Esophagus squamous epithelium (tissue), 4 donors: ENCODE measurements around the gene IL2RG.

Source experiments
- POLR2A ChIP-seq, 4 donors: fragments of 450-650 bp; IDR thresholded peaks; one replicate each; pipeline ENCODE4 v1.6.1; 2017; ENCODE audit warnings: antibody characterized with exemption in 4 of 4, mild to moderate bottlenecking in 4 of 4, moderate library complexity in 3 of 4
- TF ChIP-seq, protein P1 (sequence below), 6 experiments: fragments of 450-650 bp in 4 of 6; fragments of 200-600 bp in 2 of 6; sonication (generic) in 2 of 6; IDR thresholded peaks; one replicate each; pipeline ENCODE4 v1.5.1; 2016 to 2019; ENCODE audit warnings: antibody characterized with exemption in 6 of 6, mild to moderate bottlenecking in 4 of 6, moderate library complexity in 4 of 6

DNA sequence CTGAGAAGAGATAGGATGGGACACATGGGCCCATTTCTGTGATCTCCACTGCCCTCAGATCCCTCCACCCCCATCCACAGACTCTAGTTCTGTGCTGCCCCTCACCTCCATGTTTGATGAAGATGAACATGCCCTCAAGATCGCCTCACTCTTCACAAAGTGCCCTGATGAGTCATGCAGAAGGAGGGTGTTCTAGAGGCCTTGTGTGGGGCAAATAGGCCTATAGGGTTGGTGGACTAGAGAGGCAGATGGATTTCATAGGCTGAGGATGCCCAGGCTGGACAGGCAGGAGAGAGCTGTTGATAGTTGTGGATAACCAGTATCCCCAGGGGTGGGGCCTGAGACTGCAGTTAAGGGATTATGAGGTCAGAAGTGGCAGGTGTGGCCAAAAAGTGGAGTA is 5.0 kb downstream of the IL2RG start, which contains the start of gene CXorf65:
- TF ChIP-seq, protein P1, sequence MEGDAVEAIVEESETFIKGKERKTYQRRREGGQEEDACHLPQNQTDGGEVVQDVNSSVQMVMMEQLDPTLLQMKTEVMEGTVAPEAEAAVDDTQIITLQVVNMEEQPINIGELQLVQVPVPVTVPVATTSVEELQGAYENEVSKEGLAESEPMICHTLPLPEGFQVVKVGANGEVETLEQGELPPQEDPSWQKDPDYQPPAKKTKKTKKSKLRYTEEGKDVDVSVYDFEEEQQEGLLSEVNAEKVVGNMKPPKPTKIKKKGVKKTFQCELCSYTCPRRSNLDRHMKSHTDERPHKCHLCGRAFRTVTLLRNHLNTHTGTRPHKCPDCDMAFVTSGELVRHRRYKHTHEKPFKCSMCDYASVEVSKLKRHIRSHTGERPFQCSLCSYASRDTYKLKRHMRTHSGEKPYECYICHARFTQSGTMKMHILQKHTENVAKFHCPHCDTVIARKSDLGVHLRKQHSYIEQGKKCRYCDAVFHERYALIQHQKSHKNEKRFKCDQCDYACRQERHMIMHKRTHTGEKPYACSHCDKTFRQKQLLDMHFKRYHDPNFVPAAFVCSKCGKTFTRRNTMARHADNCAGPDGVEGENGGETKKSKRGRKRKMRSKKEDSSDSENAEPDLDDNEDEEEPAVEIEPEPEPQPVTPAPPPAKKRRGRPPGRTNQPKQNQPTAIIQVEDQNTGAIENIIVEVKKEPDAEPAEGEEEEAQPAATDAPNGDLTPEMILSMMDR (IDR thresholded peaks at IDR 0.05), result no peak
- no peak for TF ChIP-seq POLR2A (IDR thresholded peaks at IDR 0.05)
